H9 (cell line): ENCODE measurements around the gene CDK15. TPM values are rescaled to one million over a fixed set of nuclear protein-coding genes. Genes with fewer than 3 reads are reported as not detected.

ENCODE experiments used
- DNase-seq: peaks from one replicate; pipeline ENCODE4 v3.0.0-alpha.2; 2017
- H2AFZ ChIP-seq: one replicate; pipeline ENCODE4 v1.6.1; 2013; ENCODE audit warnings: mild to moderate bottlenecking, low read length, control low read depth, moderate library complexity
- H2AK5ac ChIP-seq: 2 replicates; pipeline ENCODE4 v1.6.1; 2013; ENCODE audit warnings: low read length, control low read depth, mixed read lengths; ENCODE audit not compliant: insufficient read length
- H2BK120ac ChIP-seq: one replicate; pipeline ENCODE4 v1.6.1; 2013; ENCODE audit warnings: low read depth, mild to moderate bottlenecking, low read length, control low read depth, inconsistent platforms; ENCODE audit not compliant: poor library complexity, severe bottlenecking
- H2BK12ac ChIP-seq: 2 replicates; pipeline ENCODE4 v1.6.1; 2013; ENCODE audit warnings: low read length, control low read depth, mixed read lengths, low read depth; ENCODE audit not compliant: insufficient read length
- H2BK15ac ChIP-seq: 2 replicates; pipeline ENCODE4 v1.6.1; 2013; ENCODE audit warnings: low read depth, low read length, control low read depth
- H2BK20ac ChIP-seq: one replicate; pipeline ENCODE4 v1.6.1; 2013; ENCODE audit warnings: low read depth, mild to moderate bottlenecking, low read length, control low read depth, inconsistent platforms; ENCODE audit not compliant: poor library complexity, severe bottlenecking
- H2BK5ac ChIP-seq: 2 replicates; pipeline ENCODE4 v1.6.1; 2013; ENCODE audit warnings: low read length, control low read depth, mixed read lengths; ENCODE audit not compliant: insufficient read length
- H3K14ac ChIP-seq: 2 replicates; pipeline ENCODE4 v1.6.1; 2013; ENCODE audit warnings: low read length, control low read depth; ENCODE audit not compliant: insufficient read depth
- H3K18ac ChIP-seq: 2 replicates; pipeline ENCODE4 v1.6.1; 2013; ENCODE audit warnings: low read depth, mild to moderate bottlenecking, mixed read lengths, low read length, control low read depth; ENCODE audit not compliant: insufficient read length
- H3K23ac ChIP-seq: 2 replicates; pipeline ENCODE4 v1.6.1; 2013; ENCODE audit warnings: low read length, control low read depth, mixed read lengths, low read depth; ENCODE audit not compliant: insufficient read length
- H3K23me2 ChIP-seq: 2 replicates; pipeline ENCODE4 v1.6.1; 2013; ENCODE audit warnings: low read depth, mild to moderate bottlenecking, mixed read lengths, low read length, control low read depth; ENCODE audit not compliant: insufficient read length, poor library complexity, severe bottlenecking
- H3K27ac ChIP-seq: 2 replicates; pipeline ENCODE4 v1.5.1; 2013; ENCODE audit warnings: low read length, control low read depth, mixed read lengths, low read depth; ENCODE audit not compliant: insufficient read length
- H3K27me3 ChIP-seq: 2 replicates; pipeline ENCODE4 v1.6.1; 2013; ENCODE audit warnings: low read length, control low read depth, inconsistent platforms; ENCODE audit not compliant: insufficient read depth
- H3K4ac ChIP-seq: 2 replicates; pipeline ENCODE4 v1.6.1; 2013; ENCODE audit warnings: low read depth, mild to moderate bottlenecking, control low read depth, inconsistent platforms, low read length, moderate library complexity
- H3K4me1 ChIP-seq: 2 replicates; pipeline ENCODE4 v1.6.1; 2013; ENCODE audit warnings: low read length, control low read depth, inconsistent platforms; ENCODE audit not compliant: insufficient read depth
- H3K4me2 ChIP-seq: 2 replicates; pipeline ENCODE4 v1.6.1; 2013; ENCODE audit warnings: low read length, control low read depth, mixed read lengths; ENCODE audit not compliant: insufficient read length, insufficient read depth
- H3K56ac ChIP-seq: 2 replicates; pipeline ENCODE4 v1.6.1; 2013; ENCODE audit warnings: low read depth, mild to moderate bottlenecking, mixed read lengths, low read length, control low read depth; ENCODE audit not compliant: insufficient read length
- H3K79me1 ChIP-seq: 2 replicates; pipeline ENCODE4 v1.6.1; 2013; ENCODE audit warnings: low read depth, mild to moderate bottlenecking, moderate library complexity, low read length, control low read depth, inconsistent platforms; ENCODE audit not compliant: insufficient read depth, poor library complexity, severe bottlenecking
- H3K79me2 ChIP-seq: 2 replicates; pipeline ENCODE4 v1.6.1; 2013; ENCODE audit warnings: low read length, control low read depth, inconsistent platforms; ENCODE audit not compliant: insufficient read depth
- H3K9ac ChIP-seq: 2 replicates; pipeline ENCODE4 v1.6.1; 2013; ENCODE audit warnings: low read length, control low read depth, mixed read lengths; ENCODE audit not compliant: insufficient read length; ENCODE audit errors: extremely low read depth
- H3K9me3 ChIP-seq: one replicate; pipeline ENCODE4 v1.6.1; 2013; ENCODE audit warnings: low read depth, low read length, inconsistent platforms; ENCODE audit not compliant: control insufficient read depth
- H3T11ph ChIP-seq: one replicate; pipeline ENCODE4 v1.6.1; 2013; ENCODE audit warnings: mild to moderate bottlenecking, low read length, control low read depth, inconsistent platforms
- H4K20me1 ChIP-seq: one replicate; pipeline ENCODE4 v1.6.1; 2013; ENCODE audit not compliant: control insufficient read depth, insufficient read length, insufficient read depth
- H4K5ac ChIP-seq: 2 replicates; pipeline ENCODE4 v1.6.1; 2013; ENCODE audit warnings: low read depth, mild to moderate bottlenecking, mixed read lengths, low read length, control low read depth; ENCODE audit not compliant: insufficient read length
- H4K8ac ChIP-seq: replicated peaks from 2 replicates; pipeline ENCODE4 v1.6.1; 2013; ENCODE audit warnings: low read length, control low read depth, mixed read lengths, low read depth; ENCODE audit not compliant: insufficient read length
- H4K91ac ChIP-seq: 2 replicates; pipeline ENCODE4 v1.6.1; 2013; ENCODE audit warnings: low read depth, mild to moderate bottlenecking, moderate library complexity, mixed read lengths, low read length, control low read depth; ENCODE audit not compliant: insufficient read length
- H3K27ac Mint-ChIP-seq, 3 experiments: 2 replicates in 2 of 3; 3 replicates in 1 of 3; pipeline ENCODE4 v1.8.0; 2020 to 2021; ENCODE audit warnings: mixed read lengths in 3 of 3, mild to moderate bottlenecking in 1 of 3, moderate library complexity in 1 of 3
- H3K27me3 Mint-ChIP-seq: 2 replicates; pipeline ENCODE4 v1.8.0; 2021; ENCODE audit warnings: low read depth, mild to moderate bottlenecking, moderate library complexity, mixed read lengths
- H3K36me3 Mint-ChIP-seq, 3 experiments: 2 replicates in 2 of 3; 3 replicates in 1 of 3; pipeline ENCODE4 v1.8.0; 2020 to 2021; ENCODE audit warnings: low read depth in 3 of 3, mixed read lengths in 3 of 3; ENCODE audit not compliant: insufficient read depth in 1 of 3
- H3K4me1 Mint-ChIP-seq, 2 experiments: 2 replicates each; pipeline ENCODE4 v1.8.0; 2020; ENCODE audit warnings: mixed read lengths in 2 of 2
- H3K4me3 Mint-ChIP-seq, 2 experiments: 2 replicates in 1 of 2; 3 replicates in 1 of 2; pipeline ENCODE4 v1.8.0; 2020 to 2021; ENCODE audit warnings: mild to moderate bottlenecking in 2 of 2, mixed read lengths in 2 of 2, moderate library complexity in 1 of 2
- H3K9me3 Mint-ChIP-seq, 2 experiments: 2 replicates in 1 of 2; 3 replicates in 1 of 2; pipeline ENCODE4 v1.8.0; 2020; ENCODE audit warnings: mild to moderate bottlenecking in 2 of 2, mixed read lengths in 2 of 2, moderate library complexity in 1 of 2
- CTCF ChIP-seq: fragments of 200-600 bp; sonication (generic); conservative IDR thresholded peaks from 3 replicates; pipeline ENCODE4 v1.8.0; 2021; ENCODE audit warnings: antibody characterized with exemption, mild to moderate bottlenecking
- total RNA-seq: library from RNA; stranded (reverse); gene quantifications from 2 replicates; pipeline ENCODE4 v1.2.1, GENCODE V29; 2021

The CDK15 gene
- total RNA-seq, 1 experiment from 2014 or later = not detected

GRCh38 chr2:201852462-201852861 lies 46.1 kb downstream of the CDK15 start:
- Mint-ChIP-seq H3K4me1 (peaks cover 10 to 16% of the 10 kb centered on the region in 2 experiments), H3K27me3 (no peaks in the 10 kb centered on the region), H3K27ac (0 out of 7 replicates have a peak overlapping the region, but pooled peaks of 1 of the 3 experiments have one; percentile 39), H3K36me3 (no peaks in the 10 kb centered on the region), H3K4me3 (no peak overlapping the region), H3K9me3 (no peaks in the 10 kb centered on the region)
- H3K9me3 ChIP-seq = no peaks in the 10 kb centered on the region
- H3T11ph ChIP-seq = no peak overlapping the region
- H3K56ac ChIP-seq = no peak overlapping the region
- H2AK5ac ChIP-seq = no peak overlapping the region
- no peak for DNase-seq
- no peak overlapping the region for H3K9ac ChIP-seq
- no peak overlapping the region for H3K27ac ChIP-seq
- H3K23me2 ChIP-seq = no peaks in the 10 kb centered on the region
- H3K4ac ChIP-seq = no peak overlapping the region
- H4K91ac ChIP-seq = no peak overlapping the region
- H2BK12ac ChIP-seq = no peak overlapping the region
- no peak overlapping the region for H3K23ac ChIP-seq
- H3K79me2 ChIP-seq = no peaks in the 10 kb centered on the region
- no peaks in the 10 kb centered on the region for H4K20me1 ChIP-seq
- H3K27me3 ChIP-seq = no peaks in the 10 kb centered on the region
- no peak overlapping the region for H3K4me2 ChIP-seq
- H3K79me1 ChIP-seq = no peaks in the 10 kb centered on the region
- no peak overlapping the region for H2BK20ac ChIP-seq
- H3K14ac ChIP-seq = no peak overlapping the region
- H4K8ac ChIP-seq = no peak overlapping the region
- no peak overlapping the region for H2BK120ac ChIP-seq
- no peaks in the 10 kb centered on the region for H3K4me1 ChIP-seq
- no peak overlapping the region for H2AFZ ChIP-seq
- no peak overlapping the region for H3K18ac ChIP-seq
- TF ChIP-seq CTCF = no peak
- H2BK5ac ChIP-seq = no peak overlapping the region
- no peak overlapping the region for H4K5ac ChIP-seq
- H2BK15ac ChIP-seq = no peak overlapping the region
